D721Med (cell line): Measurements from ENCODE around the gene ANKRD42.
A peak's percentile ranks its signal among the peaks of the same experiment; 100 is the strongest.
"Not testable (repeated sequence)": the region's sequence is repeated elsewhere in the genome, so short reads cannot be mapped to it uniquely, and the experiment has no call there.

Experiments used
- DNase-seq: peaks from one replicate; pipeline ENCODE4 v3.0.0; 2011; ENCODE audit warnings: low spot score; ENCODE audit not compliant: insufficient read length
- FAIRE-seq: peaks from 2 replicates; lab custom pipeline; 2011; peaks lifted over from hg19 to GRCh38; lab: Jason Lieb, UNC
- TF ChIP-seq, protein P1 (sequence below): IDR thresholded peaks from 2 replicates; pipeline ENCODE4 v1.5.1; 2012; ENCODE audit warnings: mild to moderate bottlenecking, control low read depth; ENCODE audit not compliant: insufficient read depth; ENCODE audit errors: missing control alignments

Gene ANKRD42

DNA sequence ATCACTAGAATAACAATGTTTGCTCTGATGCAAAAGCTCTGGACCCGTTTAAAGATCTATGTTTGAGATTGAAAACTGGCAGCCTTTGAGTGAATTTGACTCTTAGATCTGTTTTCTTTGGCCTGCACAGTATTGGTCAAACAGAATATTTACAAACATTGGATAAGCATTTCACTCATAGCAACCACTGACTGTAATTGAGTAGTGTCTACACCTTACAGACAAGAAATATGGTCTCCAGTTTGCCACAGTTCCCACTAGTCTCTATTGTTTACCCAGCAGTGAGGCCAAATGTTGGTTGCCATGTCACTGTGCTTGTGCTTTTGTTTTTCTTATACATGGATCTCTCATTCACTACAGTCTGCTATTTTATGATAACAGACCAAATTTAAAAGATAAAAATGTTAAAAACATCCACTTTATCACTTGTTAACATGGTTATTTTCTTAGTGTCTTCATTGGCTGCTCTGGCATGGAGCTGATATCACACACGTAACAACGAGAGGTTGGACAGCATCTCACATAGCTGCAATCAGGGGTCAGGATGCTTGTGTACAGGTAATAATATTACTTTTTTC, 12.2 kb downstream of the ANKRD42 start:
- FAIRE-seq (no peak), DNase-seq (no peak)
- TF ChIP-seq, protein P1, sequence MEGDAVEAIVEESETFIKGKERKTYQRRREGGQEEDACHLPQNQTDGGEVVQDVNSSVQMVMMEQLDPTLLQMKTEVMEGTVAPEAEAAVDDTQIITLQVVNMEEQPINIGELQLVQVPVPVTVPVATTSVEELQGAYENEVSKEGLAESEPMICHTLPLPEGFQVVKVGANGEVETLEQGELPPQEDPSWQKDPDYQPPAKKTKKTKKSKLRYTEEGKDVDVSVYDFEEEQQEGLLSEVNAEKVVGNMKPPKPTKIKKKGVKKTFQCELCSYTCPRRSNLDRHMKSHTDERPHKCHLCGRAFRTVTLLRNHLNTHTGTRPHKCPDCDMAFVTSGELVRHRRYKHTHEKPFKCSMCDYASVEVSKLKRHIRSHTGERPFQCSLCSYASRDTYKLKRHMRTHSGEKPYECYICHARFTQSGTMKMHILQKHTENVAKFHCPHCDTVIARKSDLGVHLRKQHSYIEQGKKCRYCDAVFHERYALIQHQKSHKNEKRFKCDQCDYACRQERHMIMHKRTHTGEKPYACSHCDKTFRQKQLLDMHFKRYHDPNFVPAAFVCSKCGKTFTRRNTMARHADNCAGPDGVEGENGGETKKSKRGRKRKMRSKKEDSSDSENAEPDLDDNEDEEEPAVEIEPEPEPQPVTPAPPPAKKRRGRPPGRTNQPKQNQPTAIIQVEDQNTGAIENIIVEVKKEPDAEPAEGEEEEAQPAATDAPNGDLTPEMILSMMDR: no peak

DNA sequence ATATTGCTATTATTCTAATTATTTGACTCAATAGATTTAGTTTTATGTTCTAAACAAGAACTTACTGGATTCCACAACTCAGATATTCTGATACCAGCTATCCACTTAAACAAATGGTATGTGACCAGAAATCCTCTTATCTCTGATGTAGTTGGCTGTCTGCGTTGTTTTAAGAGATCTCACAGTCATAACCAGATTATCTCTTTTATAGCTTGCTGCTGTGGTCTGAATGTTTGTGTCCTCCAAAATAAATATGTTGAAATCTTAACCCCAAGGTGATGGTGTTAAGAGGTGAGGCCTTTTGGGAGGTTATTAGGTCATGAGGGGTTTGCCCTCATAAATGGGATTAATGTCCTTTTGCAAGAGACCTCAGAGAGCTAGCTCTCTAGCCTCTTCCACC, 12.7 kb downstream of the ANKRD42 start:
- no peak for DNase-seq
- FAIRE-seq: peak; percentile 51
- TF ChIP-seq, protein P1: no peak

DNA sequence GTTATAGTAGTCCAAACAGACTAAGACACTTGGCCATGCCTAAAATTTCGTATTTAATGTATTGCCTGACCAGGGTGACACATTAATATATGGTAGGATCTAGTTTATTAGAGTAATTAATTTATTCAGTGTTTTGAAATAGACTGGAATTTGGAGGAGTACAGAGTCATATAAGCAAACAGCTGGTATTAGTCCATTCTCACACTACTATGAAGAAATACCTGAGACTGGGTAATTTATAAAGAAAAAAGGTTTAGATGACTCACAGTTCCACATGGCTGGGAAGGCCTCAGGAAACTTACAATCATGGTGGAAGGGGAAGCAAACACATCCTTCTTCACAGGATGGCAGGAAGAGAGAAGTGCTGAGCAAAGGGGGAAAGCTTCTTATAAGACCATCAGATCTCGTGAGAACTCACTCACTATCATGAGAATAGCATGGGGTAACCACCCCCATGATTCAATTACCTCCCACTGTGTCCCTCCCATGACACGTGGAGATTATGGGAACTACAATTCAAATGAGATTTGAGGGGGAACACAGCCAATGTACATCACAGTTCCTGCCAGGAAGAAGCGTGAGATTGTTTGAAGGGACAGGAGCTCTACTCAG, 13.4 kb downstream of the ANKRD42 start:
- FAIRE-seq, DNase-seq: not testable (repeated sequence)

DNA sequence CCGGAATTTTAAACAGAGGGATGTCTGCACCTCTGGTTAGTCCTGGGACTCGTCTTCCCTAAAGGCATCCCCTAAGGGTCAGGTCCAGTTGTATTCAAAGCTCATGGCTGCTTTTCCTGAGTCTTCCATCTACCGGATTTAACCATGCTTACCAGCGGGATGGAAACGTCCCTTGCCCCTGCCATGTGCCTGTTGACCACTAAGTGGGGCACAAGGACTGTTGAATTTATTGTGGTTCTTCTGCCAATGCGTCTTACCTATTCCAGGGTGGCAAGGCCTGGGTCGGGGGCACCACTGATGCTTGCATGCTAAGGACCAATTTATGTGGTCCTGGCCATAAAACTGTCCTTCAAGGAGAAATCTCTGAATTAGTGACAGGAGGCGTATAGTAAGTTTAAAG, 25.6 kb downstream of the ANKRD42 start:
- TF ChIP-seq, protein P1: peak; percentile 29
- no peak for DNase-seq
- FAIRE-seq: no peak

DNA sequence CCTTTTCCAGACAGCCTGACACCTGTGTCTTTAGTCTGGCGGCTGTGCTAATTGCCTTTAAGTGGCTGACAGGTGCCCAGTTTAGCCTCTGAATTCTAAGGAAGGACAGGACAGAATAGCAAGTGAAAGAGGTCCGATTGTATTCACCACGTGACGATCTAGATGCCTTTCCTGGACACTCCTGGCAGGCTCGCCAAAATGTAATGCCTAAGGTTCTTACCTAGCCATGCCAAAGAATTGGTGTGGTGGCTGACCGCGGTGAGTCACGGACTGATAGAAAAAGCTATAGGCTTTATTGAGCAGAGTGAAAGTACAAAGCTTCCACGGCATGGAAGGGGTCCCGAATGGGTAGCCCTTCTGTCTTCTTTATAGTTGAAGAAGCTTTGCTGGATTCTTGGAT, 26.7 kb downstream of the ANKRD42 start:
- DNase-seq (no peak), FAIRE-seq (no peak)
- TF ChIP-seq, protein P1: no peak

DNA sequence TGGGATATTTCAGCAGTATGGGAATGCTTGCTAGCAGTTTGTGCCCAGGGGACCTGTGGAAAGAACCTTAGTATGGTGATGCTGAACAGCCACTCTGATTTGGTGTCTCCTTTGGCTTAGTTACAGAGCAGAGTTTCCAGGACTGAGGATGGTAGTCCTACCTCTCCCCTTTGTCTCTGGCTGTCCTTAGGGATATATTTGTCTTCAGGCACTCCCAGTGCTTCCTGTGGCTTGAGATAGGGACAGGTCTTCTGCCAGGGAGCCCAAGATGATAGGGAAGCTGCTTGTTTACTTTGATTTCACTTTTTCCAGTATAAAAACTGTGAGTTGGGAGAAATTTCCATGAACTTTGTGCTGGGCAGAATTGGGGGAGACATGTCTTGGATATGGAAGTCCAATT, 28.2 kb downstream of the ANKRD42 start:
- TF ChIP-seq, protein P1: no peak
- FAIRE-seq (no peak), DNase-seq (no peak)

DNA sequence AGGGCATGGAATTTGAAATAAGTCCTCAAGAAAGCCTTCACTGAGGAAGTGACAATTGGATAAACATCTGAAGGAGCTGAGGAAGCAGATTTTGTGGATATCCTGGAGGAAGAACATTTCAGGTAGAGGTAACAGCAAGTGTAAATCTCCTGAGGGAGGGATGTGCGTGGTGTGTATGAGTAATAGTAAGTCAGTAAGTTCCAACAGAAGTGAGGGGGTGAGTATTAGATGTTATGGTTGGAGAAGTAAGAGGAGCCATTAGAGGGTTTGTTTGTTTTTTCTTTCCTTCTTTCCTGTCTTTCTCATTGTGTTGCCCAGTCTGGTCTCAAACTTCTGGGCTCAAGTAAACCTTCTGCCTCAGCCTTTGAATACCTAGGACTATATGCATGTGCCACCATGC, 29.0 kb downstream of the ANKRD42 start:
- no peak for DNase-seq
- FAIRE-seq: no peak
- TF ChIP-seq, protein P1: no peak
